Esophagus squamous epithelium (tissue), 4 donors: Measurements from ENCODE around the gene CFI.

Source experiments
- CTCF ChIP-seq, 6 experiments: fragments of 450-650 bp in 4 of 6; fragments of 200-600 bp in 2 of 6; sonication (generic) in 2 of 6; IDR thresholded peaks; one replicate each; pipeline ENCODE4 v1.5.1; 2016 to 2019; ENCODE audit warnings: antibody characterized with exemption in 6 of 6, mild to moderate bottlenecking in 4 of 6, moderate library complexity in 4 of 6
- POLR2A ChIP-seq, 4 donors: fragments of 450-650 bp; IDR thresholded peaks; one replicate each; pipeline ENCODE4 v1.6.1; 2017; ENCODE audit warnings: antibody characterized with exemption in 4 of 4, mild to moderate bottlenecking in 4 of 4, moderate library complexity in 3 of 4

GRCh38 chr4:109691411-109691920 lies 110.3 kb downstream of the CFI start:
- TF ChIP-seq POLR2A (IDR thresholded peaks at IDR 0.05) (no peak), CTCF (IDR thresholded peaks at IDR 0.05) (no peak)
